Measurements from ENCODE around the gene LRP6. TPM values are rescaled to one million over a fixed set of nuclear protein-coding genes. Genes with fewer than 3 reads are reported as not detected.

The LRP6 gene
- total and polyA plus RNA-seq, 4 donors, result 9.4 to 125 (median 26.8) TPM

DNA sequence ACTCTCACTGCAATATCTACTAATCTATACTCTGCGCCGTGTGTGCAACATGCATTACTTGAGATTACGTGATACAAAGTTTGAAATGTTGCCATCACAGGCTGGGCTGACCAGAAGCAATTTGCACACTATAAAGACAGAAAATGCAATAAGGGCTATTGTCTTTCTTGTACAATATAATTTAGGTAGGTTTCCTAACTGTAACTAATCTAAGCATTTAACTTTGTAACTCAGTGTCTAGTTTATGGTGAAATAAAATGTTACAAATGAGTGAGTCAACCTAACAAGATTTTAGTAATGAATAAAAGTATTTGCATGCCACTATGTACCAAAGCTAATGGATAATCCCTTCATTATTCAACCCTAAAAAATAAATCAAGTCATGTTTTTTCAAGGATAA, 57.8 kb downstream of the LRP6 start:
- Histone ChIP-seq H3K27ac (ENCODE audit: low read depth in 1 of 2, low read length in 1 of 2) (no peak overlapping the region), H3K4me3 (no peak overlapping the region), H3K27me3 (ENCODE audit: control insufficient read depth in 3 of 3, insufficient read depth in 3 of 3, low read length in 2 of 3) (no peaks in the 10 kb centered on the region), H3K4me1 (ENCODE audit: control insufficient read depth in 5 of 5, insufficient read depth in 5 of 5, low read length in 5 of 5) (peaks cover 0 to 3% (median 0%) of the 10 kb centered on the region in 5 donors), H3K9me3 (ENCODE audit: control insufficient read depth in 4 of 4, insufficient read depth in 3 of 4, low read length in 3 of 4) (no peaks in the 10 kb centered on the region), H3K9ac (ENCODE audit: insufficient read depth in 1 of 2, low read length in 2 of 2) (no peak overlapping the region), H3K36me3 (ENCODE audit: control insufficient read depth in 4 of 4, insufficient read depth in 4 of 4, low read length in 4 of 4) (peaks cover 0 to 2% (median 0%) of the 10 kb centered on the region in 4 donors)
- TF ChIP-seq, protein P1, sequence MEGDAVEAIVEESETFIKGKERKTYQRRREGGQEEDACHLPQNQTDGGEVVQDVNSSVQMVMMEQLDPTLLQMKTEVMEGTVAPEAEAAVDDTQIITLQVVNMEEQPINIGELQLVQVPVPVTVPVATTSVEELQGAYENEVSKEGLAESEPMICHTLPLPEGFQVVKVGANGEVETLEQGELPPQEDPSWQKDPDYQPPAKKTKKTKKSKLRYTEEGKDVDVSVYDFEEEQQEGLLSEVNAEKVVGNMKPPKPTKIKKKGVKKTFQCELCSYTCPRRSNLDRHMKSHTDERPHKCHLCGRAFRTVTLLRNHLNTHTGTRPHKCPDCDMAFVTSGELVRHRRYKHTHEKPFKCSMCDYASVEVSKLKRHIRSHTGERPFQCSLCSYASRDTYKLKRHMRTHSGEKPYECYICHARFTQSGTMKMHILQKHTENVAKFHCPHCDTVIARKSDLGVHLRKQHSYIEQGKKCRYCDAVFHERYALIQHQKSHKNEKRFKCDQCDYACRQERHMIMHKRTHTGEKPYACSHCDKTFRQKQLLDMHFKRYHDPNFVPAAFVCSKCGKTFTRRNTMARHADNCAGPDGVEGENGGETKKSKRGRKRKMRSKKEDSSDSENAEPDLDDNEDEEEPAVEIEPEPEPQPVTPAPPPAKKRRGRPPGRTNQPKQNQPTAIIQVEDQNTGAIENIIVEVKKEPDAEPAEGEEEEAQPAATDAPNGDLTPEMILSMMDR (IDR thresholded peaks at IDR 0.05; ENCODE audit: control extremely low read depth, extremely low read depth), result no peak
- WGBS, 2 donors, result 79 to 92% methylated on average over 3 of the region's 3 CpGs
- DNase-seq (no peak), ATAC-seq (ENCODE audit: insufficient read depth, low FRiP score) (no peak)

DNA sequence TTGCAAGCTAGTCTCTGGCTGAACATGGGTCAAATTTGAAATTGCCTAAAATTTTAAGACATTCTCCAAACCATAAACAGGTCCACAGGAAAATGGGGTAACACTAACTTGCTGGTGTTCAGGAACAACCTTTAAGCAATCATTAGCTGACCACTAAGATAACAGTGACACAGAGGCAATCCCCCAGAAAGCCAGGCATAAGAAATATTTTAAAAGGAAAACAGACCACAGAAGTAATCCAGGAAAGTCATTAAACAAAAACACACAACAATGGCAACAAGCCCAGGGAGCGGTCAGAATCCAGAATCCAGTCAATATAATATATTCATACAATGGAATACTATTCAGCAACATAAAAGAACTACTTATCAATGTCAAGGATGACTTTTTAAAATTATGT, 59.1 kb downstream of the LRP6 start:
- TF ChIP-seq, protein P1 (IDR thresholded peaks at IDR 0.05; ENCODE audit: control extremely low read depth, extremely low read depth), result no peak
- Histone ChIP-seq H3K4me3 (no peak overlapping the region), H3K36me3 (ENCODE audit: control insufficient read depth in 4 of 4, insufficient read depth in 4 of 4, low read length in 4 of 4) (peaks cover 0 to 2% (median 0%) of the 10 kb centered on the region in 4 donors), H3K27ac (ENCODE audit: low read depth in 1 of 2, low read length in 1 of 2) (no peak overlapping the region), H3K27me3 (ENCODE audit: control insufficient read depth in 3 of 3, insufficient read depth in 3 of 3, low read length in 2 of 3) (no peaks in the 10 kb centered on the region), H3K9me3 (ENCODE audit: control insufficient read depth in 4 of 4, insufficient read depth in 3 of 4, low read length in 3 of 4) (no peaks in the 10 kb centered on the region), H3K9ac (ENCODE audit: insufficient read depth in 1 of 2, low read length in 2 of 2) (no peak overlapping the region), H3K4me1 (ENCODE audit: control insufficient read depth in 5 of 5, insufficient read depth in 5 of 5, low read length in 5 of 5) (peaks cover 0 to 3% (median 0%) of the 10 kb centered on the region in 5 donors)
- 78 to 89% methylated on average over 1 of the region's 1 CpG for WGBS, 2 donors
- ATAC-seq (ENCODE audit: insufficient read depth, low FRiP score) (no peak), DNase-seq (no peak)

DNA sequence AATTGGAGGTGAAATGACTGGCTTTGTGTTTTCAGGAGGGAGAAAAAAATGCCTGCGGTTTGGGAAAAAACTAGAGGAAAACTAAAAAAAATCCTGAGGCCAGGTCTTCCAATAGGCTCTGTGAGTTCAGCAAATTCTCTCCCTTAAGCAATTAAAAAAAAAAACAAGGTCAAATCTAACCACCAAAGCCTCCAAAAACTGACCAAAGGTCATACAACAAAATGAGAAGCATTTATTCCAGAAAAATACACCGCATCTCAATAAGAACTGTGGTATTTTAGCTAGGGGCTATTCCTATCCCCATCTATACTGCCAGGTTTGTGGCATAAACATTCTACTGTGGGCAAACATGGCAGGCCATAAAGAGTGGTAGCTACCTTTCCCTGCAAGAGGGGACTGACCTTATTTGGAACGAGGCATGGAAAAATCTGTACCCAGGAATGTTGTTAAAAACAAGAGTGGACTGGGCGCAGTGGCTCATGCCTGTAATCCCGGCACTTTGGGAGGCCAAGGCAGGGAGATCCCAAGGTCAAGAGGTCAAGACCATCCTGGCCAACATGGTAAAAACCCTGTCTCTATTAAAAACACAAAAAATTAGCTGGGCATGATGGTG, 60.0 kb downstream of the LRP6 start:
- H3K27ac ChIP-seq (ENCODE audit: low read depth in 1 of 2, low read length in 1 of 2), result no peak overlapping the region
- no peaks in the 10 kb centered on the region for H3K9me3 ChIP-seq (ENCODE audit: control insufficient read depth in 4 of 4, insufficient read depth in 3 of 4, low read length in 3 of 4)
- no peak overlapping the region for H3K9ac ChIP-seq (ENCODE audit: insufficient read depth in 1 of 2, low read length in 2 of 2)
- H3K27me3 ChIP-seq (ENCODE audit: control insufficient read depth in 3 of 3, insufficient read depth in 3 of 3, low read length in 2 of 3), result no peaks in the 10 kb centered on the region
- H3K4me1 ChIP-seq (ENCODE audit: control insufficient read depth in 5 of 5, insufficient read depth in 5 of 5, low read length in 5 of 5), result peaks cover 0 to 7% (median 0%) of the 10 kb centered on the region in 5 donors
- peaks cover 0 to 5% (median 2%) of the 10 kb centered on the region in 4 donors for H3K36me3 ChIP-seq (ENCODE audit: control insufficient read depth in 4 of 4, insufficient read depth in 4 of 4, low read length in 4 of 4)
- TF ChIP-seq, protein P1 (IDR thresholded peaks at IDR 0.05; ENCODE audit: control extremely low read depth, extremely low read depth), result no peak
- no peak for ATAC-seq (ENCODE audit: insufficient read depth, low FRiP score)
- WGBS, 2 donors, result 89% methylated on average over 5 of the region's 5 CpGs
- H3K4me3 ChIP-seq, result no peak overlapping the region
- no peak for DNase-seq

DNA sequence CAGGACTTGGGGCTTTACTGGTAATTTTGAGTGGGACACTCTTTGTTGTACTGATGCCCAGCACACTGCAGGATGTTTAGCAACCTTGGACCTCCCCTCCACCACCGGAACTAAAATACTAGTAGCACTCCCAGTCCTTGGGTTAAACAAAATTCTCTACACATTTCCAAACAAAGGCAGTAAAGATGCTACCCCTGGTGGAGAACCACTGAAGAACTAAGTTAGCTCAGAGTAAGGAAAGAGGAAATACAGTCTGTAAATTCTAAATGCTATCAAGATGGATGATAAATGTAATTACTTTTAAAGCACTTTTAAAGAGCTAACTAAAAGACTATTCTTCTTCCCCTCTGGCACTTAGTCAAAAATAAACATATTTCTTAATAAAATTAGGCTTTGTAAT, 64.1 kb downstream of the LRP6 start:
- WGBS, 2 donors, result 58 to 71% methylated on average over 1 of the region's 1 CpG
- DNase-seq, result no peak
- Histone ChIP-seq H3K27me3 (ENCODE audit: control insufficient read depth in 3 of 3, insufficient read depth in 3 of 3, low read length in 2 of 3) (no peaks in the 10 kb centered on the region), H3K27ac (ENCODE audit: low read depth in 1 of 2, low read length in 1 of 2) (no peak overlapping the region), H3K4me3 (no peak overlapping the region), H3K9me3 (ENCODE audit: control insufficient read depth in 4 of 4, insufficient read depth in 3 of 4, low read length in 3 of 4) (no peaks in the 10 kb centered on the region), H3K9ac (ENCODE audit: insufficient read depth in 1 of 2, low read length in 2 of 2) (no peak overlapping the region), H3K36me3 (ENCODE audit: control insufficient read depth in 4 of 4, insufficient read depth in 4 of 4, low read length in 4 of 4) (peaks cover 0 to 17% (median 5%) of the 10 kb centered on the region in 4 donors), H3K4me1 (ENCODE audit: control insufficient read depth in 5 of 5, insufficient read depth in 5 of 5, low read length in 5 of 5) (peaks cover 0 to 13% (median 0%) of the 10 kb centered on the region in 5 donors)
- TF ChIP-seq, protein P1 (IDR thresholded peaks at IDR 0.05; ENCODE audit: control extremely low read depth, extremely low read depth), result no peak
- ATAC-seq (ENCODE audit: insufficient read depth, low FRiP score), result no peak

All from lung (tissue), 12 donors.